Measurements from ENCODE around the gene DRC7. TPM values are rescaled to one million over a fixed set of nuclear protein-coding genes. Genes with fewer than 3 reads are reported as not detected.

DRC7 gene
- total and polyA plus RNA-seq, 10 donors = 0.03 to 2.1 (median 0.15) TPM; not detected in 4

GRCh38 chr16:57723170-57723569 lies 28.6 kb downstream of the DRC7 start:
- WGBS, 5 donors = 67 to 84% (median 82%) methylated on average over 6 to 7 of the region's 7 CpGs

GRCh38 chr16:57724531-57724930 lies 29.9 kb downstream of the DRC7 start:
- Histone ChIP-seq H3K4me1 (peaks cover 0 to 6% (median 0%) of the 10 kb centered on the region in 6 donors), H3K9me3 (no peaks in the 10 kb centered on the region), H3K27ac (no peak overlapping the region), H3K4me3 (no peak overlapping the region), H3K36me3 (no peaks in the 10 kb centered on the region), H3K27me3 (replicated peaks in 1 of 7) (no peaks in the 10 kb centered on the region)
- intact Hi-C loops (cut with DNase I; ENCODE audit: low total_unique reads) = no loop called here
- DNase-seq = peak; percentile 64
- WGBS, 5 donors = 73 to 86% (median 75%) methylated on average over 15 of the region's 15 CpGs
- TF ChIP-seq CTCF (IDR thresholded peaks at IDR 0.05 in 8 of 11, conservative IDR thresholded peaks at IDR 0.05 in 3 of 11) (no peak), POLR2AphosphoS5 (IDR thresholded peaks at IDR 0.05) (no peak), POLR2A (IDR thresholded peaks at IDR 0.05) (no peak)

More at GRCh38 chr16:57723170-57723569, 28.6 kb downstream of the DRC7 start:
- H3K27me3 ChIP-seq (replicated peaks in 1 of 7) = no peaks in the 10 kb centered on the region
- DNase-seq = peak; percentile 32
- intact Hi-C loops (cut with DNase I; ENCODE audit: low total_unique reads) = no loop called here
- peaks cover 0 to 6% (median 0%) of the 10 kb centered on the region in 6 donors for H3K4me1 ChIP-seq
- H3K9me3 ChIP-seq = no peaks in the 10 kb centered on the region
- H3K27ac ChIP-seq = no peak overlapping the region
- TF ChIP-seq CTCF (IDR thresholded peaks at IDR 0.05 in 8 of 11, conservative IDR thresholded peaks at IDR 0.05 in 3 of 11) (no peak), POLR2AphosphoS5 (IDR thresholded peaks at IDR 0.05) (no peak), POLR2A (IDR thresholded peaks at IDR 0.05) (no peak)
- no peak overlapping the region for H3K4me3 ChIP-seq
- no peaks in the 10 kb centered on the region for H3K36me3 ChIP-seq

GRCh38 chr16:57725151-57725550 lies 30.5 kb downstream of the DRC7 start:
- intact Hi-C loops (cut with DNase I; ENCODE audit: low total_unique reads) = no loop called here
- peak; percentile 19 for DNase-seq
- H3K9me3 ChIP-seq = no peaks in the 10 kb centered on the region
- TF ChIP-seq POLR2AphosphoS5 (IDR thresholded peaks at IDR 0.05) = no peak
- TF ChIP-seq POLR2A (IDR thresholded peaks at IDR 0.05) = no peak
- no peak for TF ChIP-seq CTCF (IDR thresholded peaks at IDR 0.05 in 8 of 11, conservative IDR thresholded peaks at IDR 0.05 in 3 of 11)
- H3K27me3 ChIP-seq (replicated peaks in 1 of 7) = no peaks in the 10 kb centered on the region
- H3K4me1 ChIP-seq = peaks cover 0 to 6% (median 0%) of the 10 kb centered on the region in 6 donors
- H3K4me3 ChIP-seq = no peak overlapping the region
- WGBS, 5 donors = 21 to 50% (median 38%) methylated on average over 5 of the region's 5 CpGs
- no peaks in the 10 kb centered on the region for H3K36me3 ChIP-seq
- H3K27ac ChIP-seq = no peak overlapping the region

GRCh38 chr16:57725554-57725953 lies 30.9 kb downstream of the DRC7 start:
- intact Hi-C loops (cut with DNase I; ENCODE audit: low total_unique reads) = no loop called here
- Histone ChIP-seq H3K4me3 (no peak overlapping the region), H3K27me3 (replicated peaks in 1 of 7) (no peaks in the 10 kb centered on the region), H3K4me1 (peaks cover 0 to 6% (median 0%) of the 10 kb centered on the region in 6 donors), H3K36me3 (no peaks in the 10 kb centered on the region), H3K27ac (no peak overlapping the region), H3K9me3 (no peaks in the 10 kb centered on the region)
- TF ChIP-seq CTCF (IDR thresholded peaks at IDR 0.05 in 8 of 11, conservative IDR thresholded peaks at IDR 0.05 in 3 of 11) (no peak), POLR2A (IDR thresholded peaks at IDR 0.05) (no peak), POLR2AphosphoS5 (IDR thresholded peaks at IDR 0.05) (no peak)
- WGBS, 5 donors = 73 to 85% (median 78%) methylated on average over 5 of the region's 5 CpGs
- no peak for DNase-seq

Data from spleen (tissue), 11 donors.